Smooth muscle cell (in vitro differentiated cells): ENCODE data around the gene KRT6C. TPM values are rescaled to one million over a fixed set of nuclear protein-coding genes. Genes with fewer than 3 reads are reported as not detected.

ENCODE experiments used
- DNase-seq: peaks from one replicate; lab custom pipeline; 2025; ENCODE audit not compliant: unreplicated experiment; lab: John Stamatoyannopoulos, UW
- H2AFZ ChIP-seq: fragments of 200-600 bp; sonication (generic); 2 replicates; pipeline ENCODE4 v1.6.0; 2016; ENCODE audit warnings: antibody characterized with exemption, low read depth, mild to moderate bottlenecking
- H3F3A ChIP-seq: fragments of 200-600 bp; sonication (generic); 2 replicates; pipeline ENCODE4 v1.6.0; 2017; ENCODE audit warnings: antibody characterized with exemption, low read depth
- H3K27ac ChIP-seq: fragments of 200-600 bp; sonication (generic); 2 replicates; pipeline ENCODE4 v1.5.1; 2016; ENCODE audit warnings: low read depth, mild to moderate bottlenecking
- H3K27me3 ChIP-seq: fragments of 200-600 bp; sonication (generic); 2 replicates; pipeline ENCODE4 v1.6.1; 2016; ENCODE audit warnings: low read depth, mild to moderate bottlenecking
- H3K36me3 ChIP-seq: fragments of 200-600 bp; sonication (generic); 2 replicates; pipeline ENCODE4 v1.5.1; 2016; ENCODE audit warnings: low read depth
- H3K4me1 ChIP-seq: fragments of 200-600 bp; sonication (generic); 2 replicates; pipeline ENCODE4 v1.5.1; 2016; ENCODE audit warnings: low read depth
- H3K4me2 ChIP-seq: fragments of 200-600 bp; sonication (generic); 2 replicates; pipeline ENCODE4 v1.6.0; 2016; ENCODE audit warnings: mild to moderate bottlenecking
- H3K4me3 ChIP-seq: fragments of 200-600 bp; sonication (generic); 2 replicates; pipeline ENCODE4 v1.5.1; 2016; ENCODE audit warnings: mild to moderate bottlenecking
- H3K79me2 ChIP-seq: fragments of 200-600 bp; sonication (generic); 2 replicates; pipeline ENCODE4 v1.6.0; 2016; ENCODE audit warnings: low read depth, mild to moderate bottlenecking
- H3K9ac ChIP-seq: fragments of 200-600 bp; sonication (generic); 2 replicates; pipeline ENCODE4 v1.6.0; 2016; ENCODE audit warnings: low read depth
- H3K9me3 ChIP-seq: fragments of 200-600 bp; sonication (generic); replicated peaks from 2 replicates; pipeline ENCODE4 v1.5.1; 2016; ENCODE audit warnings: low read depth
- H4K20me1 ChIP-seq: fragments of 200-600 bp; sonication (generic); 2 replicates; pipeline ENCODE4 v1.6.0; 2016; ENCODE audit warnings: low read depth
- CTCF ChIP-seq: fragments of 200-600 bp; sonication (generic); IDR thresholded peaks from 2 replicates; pipeline ENCODE4 v1.5.1; 2017; ENCODE audit warnings: borderline replicate concordance, mild to moderate bottlenecking, antibody characterized with exemption; ENCODE audit not compliant: insufficient read depth, poor library complexity, severe bottlenecking
- WGBS: methylation state at CpG from one replicate; pipeline ENCODE4 v1.1.7; 2016; ENCODE audit warnings: low lambda C conversion rate; 5-methylcytosine and 5-hydroxymethylcytosine counted together
- polyA plus RNA-seq: library from polyadenylated mRNA; unstranded; fragments of >200 nt; fragmentation: Nextera tagmentation; extraction: Ambion mirVana; gene quantifications from 2 replicates; pipeline ENCODE4 v1.2.1, GENCODE V29; 2016
- total RNA-seq: library from RNA; depleted of rRNA; stranded (reverse); fragments of >200 nt; gene quantifications from 2 replicates; pipeline ENCODE4 v1.2.3, GENCODE V29; 2014

Gene KRT6C
- total and polyA plus RNA-seq, 2 experiments from 2014 or later, result 22.0 to 32.6 TPM

GRCh38 chr12:52518574-52519386 lies 45.2 kb upstream of the KRT6C start:
- no peak for DNase-seq
- H3K9ac ChIP-seq, result no peak overlapping the region
- H3K79me2 ChIP-seq, result no peaks in the 10 kb centered on the region
- 88% methylated on average over 8 of the region's 8 CpGs for WGBS
- no peaks in the 10 kb centered on the region for H4K20me1 ChIP-seq
- H3K4me3 ChIP-seq, result no peak overlapping the region
- no peaks in the 10 kb centered on the region for H3K9me3 ChIP-seq
- H3K4me1 ChIP-seq, result peaks cover 5% of the 10 kb centered on the region
- no peaks in the 10 kb centered on the region for H3K27me3 ChIP-seq
- no peak overlapping the region for H3K4me2 ChIP-seq
- no peaks in the 10 kb centered on the region for H3K36me3 ChIP-seq
- H2AFZ ChIP-seq, result no peak overlapping the region
- H3F3A ChIP-seq, result no peaks in the 10 kb centered on the region
- TF ChIP-seq CTCF, result no peak
- no peak overlapping the region for H3K27ac ChIP-seq

GRCh38 chr12:52517888-52518287 lies 44.3 kb upstream of the KRT6C start:
- no peak for TF ChIP-seq CTCF
- WGBS, result 93% methylated on average over 5 of the region's 5 CpGs
- no peaks in the 10 kb centered on the region for H3F3A ChIP-seq
- no peak for DNase-seq
- H3K36me3 ChIP-seq, result no peaks in the 10 kb centered on the region
- H4K20me1 ChIP-seq, result no peaks in the 10 kb centered on the region
- no peaks in the 10 kb centered on the region for H3K27me3 ChIP-seq
- H3K27ac ChIP-seq, result no peak overlapping the region
- H3K4me1 ChIP-seq, result peaks cover 5% of the 10 kb centered on the region
- H3K4me2 ChIP-seq, result no peak overlapping the region
- H3K9me3 ChIP-seq, result no peaks in the 10 kb centered on the region
- no peaks in the 10 kb centered on the region for H3K79me2 ChIP-seq
- no peak overlapping the region for H3K4me3 ChIP-seq
- no peak overlapping the region for H2AFZ ChIP-seq
- no peak overlapping the region for H3K9ac ChIP-seq

GRCh38 chr12:52517005-52517835 lies 43.6 kb upstream of the KRT6C start:
- H2AFZ ChIP-seq, result no peak overlapping the region
- H3K36me3 ChIP-seq, result no peaks in the 10 kb centered on the region
- no peak overlapping the region for H3K27ac ChIP-seq
- peaks cover 5% of the 10 kb centered on the region for H3K4me1 ChIP-seq
- no peak for DNase-seq
- no peaks in the 10 kb centered on the region for H4K20me1 ChIP-seq
- H3K9ac ChIP-seq, result no peak overlapping the region
- no peaks in the 10 kb centered on the region for H3K79me2 ChIP-seq
- no peaks in the 10 kb centered on the region for H3K9me3 ChIP-seq
- no peak overlapping the region for H3K4me2 ChIP-seq
- no peaks in the 10 kb centered on the region for H3K27me3 ChIP-seq
- WGBS, result 96% methylated on average over 14 of the region's 14 CpGs
- H3F3A ChIP-seq, result no peaks in the 10 kb centered on the region
- H3K4me3 ChIP-seq, result no peak overlapping the region
- no peak for TF ChIP-seq CTCF
